SU-DHL-6 (cell line): ENCODE results near the gene SLC9C1.

ENCODE experiments used
- EZH2phosphoT487 ChIP-seq: fragments of 200-600 bp; sonication (generic), shearing (Covaris generic); conservative IDR thresholded peaks from 2 replicates; pipeline ENCODE4 v1.6.1; 2018; ENCODE audit warnings: mild to moderate bottlenecking, antibody characterized with exemption, low read length, moderate library complexity, mixed read lengths
- TF ChIP-seq, protein P1 (sequence below): fragments of 200-600 bp; sonication (generic); IDR thresholded peaks from one replicate; pipeline ENCODE4 v1.5.1; 2017; ENCODE audit warnings: antibody characterized with exemption, mild to moderate bottlenecking, low read length, moderate library complexity; ENCODE audit not compliant: insufficient read depth, poor library complexity, severe bottlenecking

- TF ChIP-seq, protein P1, sequence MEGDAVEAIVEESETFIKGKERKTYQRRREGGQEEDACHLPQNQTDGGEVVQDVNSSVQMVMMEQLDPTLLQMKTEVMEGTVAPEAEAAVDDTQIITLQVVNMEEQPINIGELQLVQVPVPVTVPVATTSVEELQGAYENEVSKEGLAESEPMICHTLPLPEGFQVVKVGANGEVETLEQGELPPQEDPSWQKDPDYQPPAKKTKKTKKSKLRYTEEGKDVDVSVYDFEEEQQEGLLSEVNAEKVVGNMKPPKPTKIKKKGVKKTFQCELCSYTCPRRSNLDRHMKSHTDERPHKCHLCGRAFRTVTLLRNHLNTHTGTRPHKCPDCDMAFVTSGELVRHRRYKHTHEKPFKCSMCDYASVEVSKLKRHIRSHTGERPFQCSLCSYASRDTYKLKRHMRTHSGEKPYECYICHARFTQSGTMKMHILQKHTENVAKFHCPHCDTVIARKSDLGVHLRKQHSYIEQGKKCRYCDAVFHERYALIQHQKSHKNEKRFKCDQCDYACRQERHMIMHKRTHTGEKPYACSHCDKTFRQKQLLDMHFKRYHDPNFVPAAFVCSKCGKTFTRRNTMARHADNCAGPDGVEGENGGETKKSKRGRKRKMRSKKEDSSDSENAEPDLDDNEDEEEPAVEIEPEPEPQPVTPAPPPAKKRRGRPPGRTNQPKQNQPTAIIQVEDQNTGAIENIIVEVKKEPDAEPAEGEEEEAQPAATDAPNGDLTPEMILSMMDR, result no peak
- no peak for TF ChIP-seq EZH2phosphoT487
Observed at GRCh38 chr3:112321867-112322652, 28.0 kb upstream of the SLC9C1 start.
